Fibroblast of the conjunctiva (primary cell): ENCODE results near the gene KRT33A.
A peak's percentile ranks its signal among the peaks of the same experiment; 100 is the strongest.

Experiments used
- DNase-seq: peaks from one replicate; pipeline ENCODE4 v3.0.0-alpha.2; 2010; ENCODE audit warnings: low read depth

KRT33A gene

DNA sequence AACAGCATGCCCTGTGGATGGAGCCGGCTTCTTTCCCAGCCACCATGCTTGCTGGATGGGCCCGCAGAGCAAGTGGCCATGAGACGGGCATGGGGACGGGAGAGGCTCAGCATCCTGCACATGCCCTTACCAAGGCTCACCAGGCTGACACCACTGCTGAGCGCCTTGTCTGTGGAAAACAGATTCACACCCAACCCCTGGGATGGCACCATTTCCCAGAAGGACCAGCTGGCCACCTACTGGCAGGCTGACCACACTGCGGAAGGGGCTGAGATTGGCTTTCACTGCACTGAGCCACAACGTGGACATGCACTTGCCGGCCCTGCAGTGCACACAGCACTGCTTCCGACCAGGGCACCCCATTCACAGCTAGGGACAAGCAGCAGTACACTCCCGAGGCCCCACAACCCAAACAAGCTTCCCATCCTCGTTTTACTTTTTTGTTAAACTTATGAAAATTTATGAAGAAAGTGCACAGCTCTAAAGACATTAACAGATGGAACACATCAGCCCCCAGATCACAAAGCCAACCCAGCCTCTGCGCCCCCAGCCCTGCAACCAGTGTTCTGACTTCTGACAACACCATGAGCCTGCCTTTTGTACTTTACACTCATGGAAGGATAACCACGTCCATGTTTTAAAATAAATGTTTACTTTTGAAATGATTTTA is 21.2 kb downstream of the KRT33A start:
- no peak for DNase-seq

DNA sequence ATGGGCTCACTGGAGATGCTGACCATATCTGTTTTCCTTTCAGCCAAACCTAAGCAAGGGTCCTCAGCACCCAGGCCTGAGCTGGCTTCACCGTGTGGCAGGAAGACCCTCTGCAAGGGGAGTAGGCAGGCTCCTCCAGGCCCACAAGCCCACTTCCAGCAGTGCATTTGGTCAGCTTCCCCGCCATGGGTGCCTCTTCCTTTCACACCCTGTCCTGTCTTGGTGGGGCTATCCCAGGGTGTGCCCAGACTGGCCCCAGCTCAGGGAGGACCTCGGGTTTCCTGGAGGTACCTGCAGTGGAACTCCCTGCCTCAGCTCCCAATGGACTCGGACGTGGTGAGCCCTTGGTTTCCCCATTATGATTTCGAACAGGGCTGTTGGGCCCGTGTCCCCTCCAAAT is 22.4 kb downstream of the KRT33A start:
- no peak for DNase-seq

DNA sequence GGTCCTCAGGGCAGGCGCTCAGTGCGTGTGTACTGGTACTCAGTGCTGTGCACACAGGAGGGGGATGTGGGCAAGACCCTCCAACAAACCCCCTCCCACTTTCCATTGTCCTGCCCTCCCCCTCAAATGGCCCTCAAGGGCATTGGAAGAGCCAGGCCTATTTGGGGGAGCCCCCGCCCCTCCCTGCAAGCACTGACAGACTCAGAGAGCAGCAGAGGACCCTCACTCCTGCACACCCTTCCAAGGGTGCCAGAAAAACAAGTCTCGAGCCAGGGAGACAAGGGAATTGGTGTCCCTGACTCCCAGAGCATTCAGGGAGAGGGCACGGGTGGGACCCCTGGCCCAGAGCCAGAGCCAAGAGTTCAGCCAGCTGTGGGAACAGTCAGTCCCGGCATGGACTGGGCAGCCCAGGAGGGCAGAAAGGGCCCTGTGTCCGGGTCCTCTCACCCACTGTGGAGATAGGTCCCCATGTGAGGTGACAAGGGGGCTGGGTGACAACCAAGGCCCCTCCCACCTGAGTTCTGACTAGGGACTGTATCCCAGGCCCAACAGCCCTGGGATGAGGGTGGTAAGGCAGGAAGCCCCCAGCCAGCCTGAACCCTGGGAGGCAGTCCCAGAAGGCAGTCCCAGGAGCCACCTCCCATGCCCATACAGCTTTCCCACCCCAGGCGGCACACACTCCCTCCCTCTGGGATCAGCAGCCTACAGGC is 23.1 kb downstream of the KRT33A start:
- DNase-seq, result no peak

DNA sequence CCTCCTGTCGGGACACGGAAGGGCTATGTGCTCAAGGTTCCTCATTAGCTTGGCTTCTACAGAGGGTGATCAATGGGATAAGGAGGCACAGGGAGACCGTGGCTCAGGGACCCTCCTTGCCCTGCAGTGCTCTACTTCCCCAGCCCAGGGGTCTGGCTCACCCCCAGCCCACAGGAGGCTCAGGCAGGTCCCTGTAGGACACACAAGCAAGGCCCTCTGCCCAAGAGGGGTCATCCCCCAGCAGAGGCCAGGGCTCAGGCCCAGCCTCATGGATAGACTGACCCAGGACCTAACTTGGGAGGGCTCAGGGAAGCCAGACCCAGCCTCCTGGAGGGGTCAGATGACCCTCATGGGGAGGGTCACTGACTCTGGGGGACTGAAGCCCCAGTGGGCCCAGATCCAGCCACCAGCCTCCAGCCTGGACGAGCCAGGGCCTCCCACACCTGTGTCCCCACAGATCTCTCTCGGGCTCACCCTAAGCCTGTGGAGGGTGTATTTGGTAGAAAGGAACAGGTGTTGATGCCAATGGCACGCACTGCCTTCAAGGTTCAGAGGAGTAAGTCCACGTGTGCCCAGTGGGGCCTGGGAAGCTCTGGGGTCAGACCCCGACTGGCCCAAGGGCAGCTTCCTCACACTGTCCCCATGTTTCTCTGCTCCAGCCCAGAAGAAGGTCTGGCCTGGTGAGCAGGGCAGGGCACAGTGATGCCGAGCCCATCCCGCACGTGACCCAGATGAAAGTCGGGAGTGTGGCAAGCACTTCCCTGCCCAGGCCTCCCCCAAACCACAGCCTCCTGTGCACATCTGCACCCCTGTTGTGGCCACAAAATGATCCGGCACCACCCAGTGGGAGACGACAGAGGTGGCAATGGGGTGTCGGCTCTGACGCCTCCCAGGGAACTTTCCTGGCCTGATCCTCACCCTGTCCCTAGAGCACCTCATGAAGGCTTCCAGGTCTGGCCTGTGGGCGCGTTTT is 24.2 kb downstream of the KRT33A start:
- DNase-seq, result no peak

DNA sequence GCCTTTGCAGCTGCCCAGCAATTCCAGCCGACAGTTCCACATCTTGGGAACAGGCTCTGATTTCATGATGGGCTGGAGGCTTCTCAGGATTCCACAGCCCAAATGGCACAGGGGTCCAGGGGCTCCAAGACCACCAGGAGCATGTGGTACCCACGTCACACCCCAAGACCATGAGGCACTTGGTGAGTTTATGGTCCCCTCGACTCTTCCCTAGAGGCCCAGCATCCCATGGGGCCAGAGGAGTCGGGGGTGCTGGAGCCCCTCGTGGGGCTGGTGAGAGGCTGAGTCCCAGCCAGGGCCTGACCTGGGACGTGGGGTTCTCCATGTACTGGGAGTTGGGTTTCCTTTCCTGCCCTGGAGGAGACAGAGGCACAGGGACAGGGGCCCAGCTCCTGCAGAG is 25.0 kb downstream of the KRT33A start:
- DNase-seq, result no peak

DNA sequence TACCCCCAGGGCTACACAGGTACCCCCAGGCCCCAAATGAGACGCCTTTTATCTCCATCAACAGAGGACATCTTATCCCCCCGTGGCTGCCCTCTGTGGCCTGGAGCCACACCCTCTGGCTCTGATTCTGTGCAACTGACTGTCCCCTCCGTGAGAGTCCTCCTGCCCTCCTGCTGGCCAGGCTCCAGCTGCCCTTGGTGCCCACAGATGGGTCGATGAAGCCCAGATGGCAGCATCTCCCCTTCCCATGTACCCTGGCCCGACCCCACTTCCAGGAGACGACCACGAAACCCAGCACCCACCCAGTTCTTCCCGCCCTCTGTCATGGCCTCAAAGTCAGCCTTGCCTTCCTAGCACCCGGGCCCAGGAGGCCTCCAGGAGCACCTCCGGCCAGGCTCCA is 25.5 kb downstream of the KRT33A start:
- no peak for DNase-seq

DNA sequence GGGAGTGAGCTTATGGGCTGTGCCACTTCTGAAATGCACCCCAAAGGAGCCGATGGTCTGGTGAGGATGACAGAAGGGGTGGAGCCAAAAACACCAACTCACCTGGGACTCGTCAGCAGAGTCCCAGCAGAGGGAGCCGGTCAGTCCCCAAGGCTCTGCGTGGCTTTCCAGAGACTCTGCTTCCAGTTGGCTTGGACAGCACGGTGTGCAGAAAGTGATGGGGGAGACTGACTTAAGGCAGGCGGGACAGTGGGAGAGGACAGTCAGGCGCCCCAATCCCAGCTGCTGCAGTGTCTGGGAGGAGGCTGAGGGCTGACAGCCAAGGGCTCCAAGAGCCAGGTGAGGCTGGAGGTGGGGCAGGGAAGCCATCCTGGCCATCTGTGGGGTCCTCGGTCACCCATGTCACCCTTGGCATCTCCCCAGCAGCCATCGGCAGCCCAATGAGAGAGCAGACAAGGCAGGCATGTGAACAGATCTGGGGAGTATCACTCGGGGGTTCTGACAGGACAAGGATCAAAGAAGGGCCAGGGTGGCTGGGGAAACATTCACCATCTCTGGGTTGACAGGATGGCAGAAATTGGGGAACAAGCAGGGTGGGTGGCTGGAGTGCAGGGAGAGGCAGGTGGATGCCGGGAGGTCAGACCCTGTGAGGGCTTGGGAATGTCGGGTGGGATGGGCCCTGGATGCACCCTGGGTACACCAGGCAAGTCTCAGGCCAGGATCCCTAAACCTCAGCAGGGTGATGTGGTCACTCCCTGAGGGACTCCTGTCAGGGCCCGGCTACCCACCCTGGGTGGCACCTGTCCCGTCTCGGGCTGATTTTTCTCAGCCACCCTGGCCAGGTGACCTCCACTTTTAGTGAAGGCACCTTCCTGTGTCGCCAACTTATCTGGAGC is 26.2 kb downstream of the KRT33A start:
- no peak for DNase-seq

DNA sequence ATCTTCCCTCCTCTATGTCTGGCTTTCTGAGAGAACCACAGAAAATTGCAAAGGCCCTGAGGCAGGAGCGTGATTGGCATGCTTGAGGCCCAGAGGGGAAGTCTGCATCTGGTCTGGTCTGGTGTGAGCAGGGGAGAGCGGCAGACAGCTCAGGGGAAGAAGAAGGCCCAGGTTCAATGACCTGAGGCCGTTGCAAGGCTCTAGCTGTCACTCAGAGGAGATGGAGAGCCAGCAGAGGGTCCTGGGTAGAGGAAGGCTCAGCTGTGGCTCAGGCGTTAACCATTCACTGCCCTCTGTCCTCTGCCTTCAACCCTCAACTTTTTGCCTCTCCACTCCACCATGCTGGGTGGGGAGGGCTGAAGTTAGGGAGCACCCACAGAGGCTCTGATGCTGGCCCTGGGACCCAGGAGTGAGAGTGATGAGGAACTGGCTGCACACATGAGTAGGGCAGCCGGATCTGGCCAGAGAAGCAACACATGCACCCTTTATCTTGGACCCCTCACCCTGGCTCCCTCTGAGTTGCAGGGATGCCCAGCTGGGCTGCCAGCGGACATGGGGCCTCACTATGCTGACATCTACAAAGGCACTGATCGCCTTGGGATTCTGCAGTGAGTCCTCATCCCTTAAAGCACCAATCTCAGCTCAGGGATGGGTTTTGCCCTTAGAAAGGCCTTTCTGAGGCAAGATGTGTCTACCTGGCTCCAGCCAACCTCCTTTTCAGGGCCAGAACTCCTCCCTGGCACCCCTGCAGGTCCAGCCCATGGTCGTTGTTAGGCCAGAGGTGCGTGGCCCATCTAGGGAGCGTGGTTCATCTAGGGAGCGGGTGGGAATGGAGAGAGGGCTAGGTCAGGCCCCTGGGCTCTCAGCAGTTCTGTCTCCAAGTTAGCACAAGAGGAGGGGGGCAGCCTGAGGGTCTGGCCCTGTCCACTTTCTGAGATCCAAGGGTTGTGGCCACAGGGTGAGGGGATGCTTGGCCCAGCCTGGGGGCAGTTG is 27.4 kb downstream of the KRT33A start:
- DNase-seq, result no peak

DNA sequence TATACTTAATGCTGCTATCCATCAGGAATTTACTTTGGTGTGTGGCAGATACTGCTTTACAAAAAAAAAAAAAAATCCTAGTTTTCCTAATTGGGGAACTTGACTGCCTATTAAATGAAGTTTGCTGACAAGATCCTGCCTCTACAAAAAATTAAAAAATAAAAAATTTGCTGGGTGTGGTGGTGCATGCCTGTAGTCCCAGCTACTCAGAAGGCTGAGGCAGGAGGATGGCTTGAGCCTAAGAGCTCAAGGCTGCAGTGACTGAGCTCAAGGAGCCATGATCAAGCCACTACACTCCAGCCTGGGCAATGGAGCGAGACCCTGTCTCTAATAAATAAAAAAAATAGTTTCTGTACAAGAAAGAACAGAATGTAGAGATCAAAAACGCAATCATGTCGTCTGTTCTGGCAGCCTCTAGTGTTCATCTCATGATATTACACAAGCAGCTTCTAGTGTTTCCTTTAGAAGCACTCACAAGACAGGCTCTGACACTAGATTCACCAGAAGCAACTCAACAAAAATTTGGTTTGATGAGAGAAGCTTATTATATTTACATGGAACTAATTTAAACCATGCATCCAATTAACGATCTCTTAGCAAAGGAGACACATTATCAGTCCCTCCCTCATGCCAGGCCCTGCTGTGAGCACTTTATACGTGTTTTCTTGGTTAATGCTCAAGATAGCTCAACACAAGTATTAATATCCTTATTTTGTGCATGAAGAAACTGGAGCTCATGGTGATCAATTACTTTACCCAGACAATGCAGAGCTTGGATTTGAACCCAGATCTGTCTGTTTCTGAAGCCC is 28.3 kb downstream of the KRT33A start:
- peak; percentile 68 for DNase-seq

DNA sequence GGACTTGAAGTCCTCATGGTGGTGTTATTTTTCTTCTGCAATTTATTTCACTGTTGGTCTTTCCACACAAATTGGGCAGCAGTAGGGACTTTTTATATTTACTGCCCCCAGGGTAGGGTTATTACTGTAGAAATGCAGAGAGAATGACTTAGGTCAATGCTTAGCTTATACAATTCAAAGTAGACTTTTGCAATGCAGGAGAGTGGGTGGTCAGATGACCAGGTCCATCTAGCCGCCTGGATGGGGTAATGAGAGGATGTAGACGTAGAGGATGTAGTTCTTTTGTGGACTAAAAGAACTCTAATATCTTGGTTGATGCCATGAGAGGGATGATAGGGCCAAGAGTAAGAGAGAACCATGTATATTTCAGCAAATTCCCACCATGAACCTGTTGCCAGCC is 32.4 kb downstream of the KRT33A start:
- no peak for DNase-seq

DNA sequence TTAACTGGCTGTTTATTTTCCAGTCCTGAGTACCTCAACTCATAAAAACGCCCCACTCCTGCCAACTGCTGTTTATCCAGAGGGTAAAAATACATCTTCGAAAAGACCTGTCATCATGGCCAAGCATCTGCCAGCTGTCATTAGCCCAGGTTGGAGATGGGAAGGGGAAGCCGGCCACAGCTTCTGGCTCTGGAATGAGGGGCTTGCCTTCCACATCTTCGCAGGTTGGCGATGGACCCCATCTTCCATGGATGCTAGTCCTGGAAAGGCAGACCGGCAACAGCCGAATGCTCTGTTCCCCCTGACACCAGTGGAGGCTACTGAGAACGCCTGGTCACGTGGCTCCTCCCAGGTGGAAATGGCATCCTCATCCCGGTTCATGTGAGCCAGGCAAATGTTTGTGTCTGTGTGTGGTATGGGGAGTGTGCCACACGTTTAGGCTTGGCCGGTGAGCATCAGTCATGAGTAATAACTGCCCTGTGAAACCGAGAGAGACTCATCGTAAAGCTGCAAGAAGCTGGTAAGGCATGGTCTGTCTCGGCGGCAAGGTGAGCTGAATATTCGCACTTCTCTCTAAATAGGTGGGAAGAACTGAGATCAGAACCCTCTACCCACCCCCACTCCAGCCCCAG is 34.7 kb downstream of the KRT33A start:
- DNase-seq, result no peak

DNA sequence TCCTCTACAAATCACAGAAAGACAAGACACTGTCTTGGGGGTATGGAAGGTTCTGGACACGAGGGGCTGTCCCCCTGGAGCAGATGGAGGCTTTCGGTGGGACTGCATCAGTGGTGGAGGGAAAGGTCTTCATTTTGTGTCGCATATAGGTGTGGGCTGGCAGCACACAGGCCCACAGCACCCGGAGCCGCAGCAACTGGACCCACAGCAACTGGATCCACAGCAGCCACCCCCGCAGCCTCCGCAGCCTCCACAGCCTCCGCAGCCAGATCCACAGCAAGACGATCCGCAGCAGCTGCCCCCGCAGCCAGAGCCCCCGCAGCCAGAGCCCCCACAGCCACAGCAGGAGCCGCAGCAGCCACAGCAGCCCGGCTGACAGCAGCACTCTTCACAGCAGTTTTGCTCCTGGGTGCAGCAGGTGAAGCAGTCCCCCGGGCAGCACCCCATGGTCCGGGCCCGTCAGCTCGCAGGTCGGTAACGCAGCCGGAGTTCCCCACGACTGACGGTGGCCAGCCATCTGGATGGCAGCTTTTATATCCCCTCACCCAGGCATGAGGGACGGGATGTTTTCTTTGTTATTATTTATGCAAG is 35.3 kb downstream of the KRT33A start, which contains the start of gene KRTAP17-1:
Gene KRTAP17-1, minus strand, starts transcription at position 507 of the 591 bp plus-strand sequence. Its CDS starts 60 bp downstream, at position 447.
- no peak for DNase-seq

DNA sequence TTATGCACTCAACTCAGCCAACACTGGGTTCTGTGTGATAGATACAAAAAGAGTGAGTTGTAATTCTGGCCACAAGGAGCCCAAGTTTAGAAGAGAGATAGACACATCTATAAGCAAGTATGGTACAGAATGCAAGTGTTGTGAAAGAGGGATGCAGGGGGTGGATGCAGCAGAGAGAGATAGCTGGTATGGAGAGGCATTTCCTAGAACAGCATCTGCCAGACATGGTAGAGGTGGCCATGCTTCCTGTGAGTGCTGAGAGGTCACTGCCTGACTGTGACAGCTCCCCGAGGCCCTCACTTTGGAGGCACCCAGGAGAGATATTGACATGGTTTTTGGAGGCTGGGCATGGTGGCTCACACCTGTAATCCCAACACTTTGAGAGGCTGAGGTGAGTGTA is 39.5 kb downstream of the KRT33A start:
- no peak for DNase-seq

DNA sequence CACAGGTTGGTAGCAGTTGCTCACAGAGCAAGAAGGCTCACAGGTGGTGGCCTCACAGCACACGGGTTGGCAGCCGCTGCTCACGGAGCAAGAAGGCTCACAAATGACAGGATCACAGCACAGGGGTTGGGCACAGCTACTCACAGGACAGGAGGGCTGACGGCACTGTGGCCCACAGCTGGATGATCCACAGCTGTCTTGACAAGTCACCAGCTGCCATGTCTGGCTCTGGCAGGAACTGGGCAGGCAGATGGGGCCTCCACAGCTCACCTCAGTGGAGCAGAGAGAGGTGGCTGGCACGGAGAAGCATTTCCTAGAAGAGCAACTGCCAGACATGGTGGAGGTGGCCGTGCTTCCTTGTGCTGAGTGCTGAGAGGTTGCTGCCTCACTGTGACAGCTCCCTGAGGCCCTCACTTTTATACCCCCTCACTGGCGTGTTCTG is 41.7 kb downstream of the KRT33A start, which contains the start of gene KRTAP16-1:
Gene KRTAP16-1, minus strand, starts transcription at position 392 of the 442 bp plus-strand sequence. Its CDS starts 56 bp downstream, at position 336.
- DNase-seq, result no peak

DNA sequence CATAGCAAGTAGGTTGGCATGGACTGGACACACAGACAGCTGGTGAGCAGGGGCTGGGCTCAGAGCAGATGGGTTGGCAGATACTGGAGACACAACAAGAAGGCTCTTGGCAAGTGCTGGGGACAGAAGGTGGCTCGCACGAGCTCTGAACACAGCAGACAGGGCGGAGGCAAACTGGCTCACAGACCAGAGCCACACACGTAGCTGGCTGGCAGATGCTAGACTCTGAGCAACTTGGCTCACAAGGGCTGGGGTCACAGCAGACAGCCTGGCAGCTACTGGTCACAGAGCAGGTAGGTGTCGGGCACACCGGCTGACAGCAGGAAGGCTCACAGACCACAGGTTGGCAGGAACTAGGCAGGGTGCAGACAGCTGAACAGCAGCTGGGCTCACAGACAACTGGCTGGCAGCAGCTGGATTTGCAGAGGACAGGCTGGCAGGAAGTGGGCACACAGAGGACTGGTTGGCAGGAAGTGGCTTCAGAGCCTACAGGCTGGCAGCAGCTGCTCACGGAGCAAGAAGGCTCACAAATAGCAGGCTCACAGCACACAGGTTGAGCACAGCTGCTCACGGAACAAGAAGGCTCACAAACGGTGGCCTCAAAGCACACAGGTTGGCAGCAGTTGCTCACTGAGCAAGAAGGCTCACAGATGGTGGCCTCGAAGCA is 42.2 kb downstream of the KRT33A start:
- DNase-seq, result no peak

DNA sequence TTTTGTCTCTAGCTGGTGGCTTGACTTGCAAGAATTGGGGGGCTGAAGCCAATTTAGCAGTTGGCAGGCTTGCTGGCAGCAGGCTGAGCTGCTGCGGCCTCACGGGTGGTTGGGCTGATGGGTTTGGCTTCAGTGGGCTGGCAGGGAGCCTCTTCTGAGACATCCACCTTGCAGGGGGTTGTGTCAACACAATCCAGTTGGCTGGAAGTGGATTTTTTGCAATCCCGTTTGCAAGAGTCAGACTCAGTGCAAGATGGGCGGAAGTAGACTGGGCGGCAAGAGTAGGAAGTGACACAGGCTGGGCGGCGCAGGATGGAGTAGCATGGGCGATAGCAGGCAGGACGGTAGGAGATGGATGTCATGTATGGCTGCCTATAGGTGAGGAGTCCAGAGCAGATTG is 43.0 kb downstream of the KRT33A start:
- no peak for DNase-seq

DNA sequence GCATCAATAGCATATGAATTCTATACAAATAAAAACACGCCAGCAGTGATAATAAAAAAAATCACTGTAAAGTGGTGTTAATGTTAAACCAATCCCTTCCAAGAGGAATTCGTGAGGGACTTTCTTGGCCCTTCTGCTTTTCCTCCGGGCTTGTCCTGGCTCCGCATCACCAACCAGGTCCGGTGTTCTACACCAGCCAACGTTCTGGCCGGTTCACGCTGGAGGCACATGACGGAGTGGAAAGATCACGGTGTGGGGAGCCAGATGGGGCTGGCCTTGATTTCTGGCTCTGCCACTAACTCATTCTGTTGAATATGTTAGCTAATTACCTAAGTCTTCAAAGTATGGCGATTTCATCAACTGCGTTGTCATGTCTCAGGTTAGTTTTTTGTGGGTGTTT is 46.5 kb downstream of the KRT33A start:
- no peak for DNase-seq

DNA sequence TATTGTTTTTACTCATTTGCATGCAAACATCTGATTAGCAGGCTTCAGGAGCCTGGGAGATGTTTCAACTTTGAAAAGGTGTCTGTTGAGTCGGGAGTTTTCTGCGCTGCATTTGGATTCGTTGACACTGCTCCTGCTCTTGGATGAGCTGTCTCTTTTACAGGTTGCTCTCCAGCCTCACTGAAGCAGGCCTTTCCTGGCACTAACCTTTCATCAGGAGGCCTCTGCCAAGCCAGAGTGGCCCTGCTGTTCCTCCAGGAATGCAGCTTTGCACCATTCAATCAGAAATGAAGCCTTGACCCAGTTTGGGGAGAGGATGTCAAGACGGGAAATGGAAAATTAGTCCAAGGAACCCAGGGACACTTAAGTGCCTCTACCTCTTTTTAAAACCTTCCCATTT is 47.6 kb downstream of the KRT33A start:
- DNase-seq, result no peak
